Measurements from ENCODE around the gene PRKRIP1.
A peak's percentile ranks its signal among the peaks of the same experiment; 100 is the strongest.
"Not testable (repeated sequence)": the region's sequence is repeated elsewhere in the genome, so short reads cannot be mapped to it uniquely, and the experiment has no call there.

PRKRIP1 gene

GRCh38 chr7:102432442-102433218 lies 36.5 kb downstream of the PRKRIP1 start:
- DNase-seq: peak; percentile 47

GRCh38 chr7:102433219-102434038 lies 37.3 kb downstream of the PRKRIP1 start, which contains the start of gene ORAI2:
Gene ORAI2 (plus strand): TSS chr7:102433575. CDS start chr7:102438957, 5,382 bp downstream.
- peak; percentile 78 for DNase-seq

GRCh38 chr7:102434039-102434486 lies 37.9 kb downstream of the PRKRIP1 start:
- peak; percentile 46 for DNase-seq

GRCh38 chr7:102436118-102436517 lies 40.0 kb downstream of the PRKRIP1 start:
- DNase-seq: no peak

GRCh38 chr7:102439963-102440795 lies 44.0 kb downstream of the PRKRIP1 start:
- DNase-seq: no peak

GRCh38 chr7:102444961-102445673 lies 49.0 kb downstream of the PRKRIP1 start:
- peak; percentile 14 for DNase-seq

- DNase-seq: no peak
These were observed 49.5 kb downstream of the PRKRIP1 start for GRCh38 chr7:102445674-102446071.

GRCh38 chr7:102446387-102447156 lies 50.4 kb downstream of the PRKRIP1 start:
- DNase-seq: no peak

- no peak for DNase-seq
These were observed 51.1 kb downstream of the PRKRIP1 start for GRCh38 chr7:102447311-102447710.

- no peak for DNase-seq
These were observed 53.0 kb downstream of the PRKRIP1 start for GRCh38 chr7:102449136-102449535.

- peak; percentile 26 for DNase-seq
These were observed 54.1 kb downstream of the PRKRIP1 start for GRCh38 chr7:102450242-102450641.

GRCh38 chr7:102451371-102452054 lies 55.4 kb downstream of the PRKRIP1 start:
- peak; percentile 26 for DNase-seq

GRCh38 chr7:102452451-102452850 lies 56.3 kb downstream of the PRKRIP1 start:
- DNase-seq: no peak

- DNase-seq: no peak
These were observed 57.2 kb downstream of the PRKRIP1 start for GRCh38 chr7:102453319-102453718.

- no peak for DNase-seq
These were observed 58.3 kb downstream of the PRKRIP1 start for GRCh38 chr7:102454468-102454867.

- not testable (repeated sequence) for DNase-seq
These were observed 58.8 kb downstream of the PRKRIP1 start for GRCh38 chr7:102454932-102455331.

GRCh38 chr7:102455596-102455995 lies 59.4 kb downstream of the PRKRIP1 start:
- no peak for DNase-seq

- no peak for DNase-seq
These were observed 60.2 kb downstream of the PRKRIP1 start for GRCh38 chr7:102456327-102456726.

- no peak for DNase-seq
These were observed 61.3 kb downstream of the PRKRIP1 start for GRCh38 chr7:102457352-102457924.

- DNase-seq: no peak
These were observed 63.2 kb downstream of the PRKRIP1 start for GRCh38 chr7:102459221-102459844.

Measured in NCI-H82 (cell line).